Colonic mucosa (tissue), 4 donors: Measurements from ENCODE around the gene ZBTB2. TPM values are rescaled to one million over a fixed set of nuclear protein-coding genes. Genes with fewer than 3 reads are reported as not detected.

Experiments
- DNase-seq: peaks from one replicate; pipeline ENCODE4 v3.0.0-alpha.2; 2020
- H3K27ac ChIP-seq: fragments of 200-600 bp; one replicate; pipeline ENCODE4 v1.8.0; 2021
- H3K27me3 ChIP-seq: fragments of 200-600 bp; one replicate; pipeline ENCODE4 v1.8.0; 2021
- H3K36me3 ChIP-seq: fragments of 200-600 bp; one replicate; pipeline ENCODE4 v1.8.0; 2021
- H3K4me1 ChIP-seq: fragments of 200-600 bp; one replicate; pipeline ENCODE4 v1.8.0; 2021; ENCODE audit warnings: mild to moderate bottlenecking
- H3K4me3 ChIP-seq: fragments of 200-600 bp; one replicate; pipeline ENCODE4 v1.8.0; 2021
- H3K9ac ChIP-seq, 2 donors: one replicate each; pipeline ENCODE4 v1.7.0; 2013; ENCODE audit warnings: control low read depth in 2 of 2, low read depth in 2 of 2, low read length in 2 of 2
- H3K9me3 ChIP-seq: fragments of 200-600 bp; one replicate; pipeline ENCODE4 v1.8.0; 2021
- intact Hi-C: fragments of 100-400 bp; cut with DNase I; formaldehyde crosslinking; loops from one replicate; pipeline ENCODE4 v1.14.1; 2022
- total RNA-seq, 2 donors: library from RNA; stranded (reverse); fragmentation: NEBNext Ultra II Directional in 1 of 2; extraction: Animal tissue kit (Norgen Biotek cat#: 25700) in 1 of 2; gene quantifications; one replicate each; pipeline ENCODE4 v1.2.1, GENCODE V29; 2021
- TF ChIP-seq, protein P1 (sequence below): fragments of 200-600 bp; IDR thresholded peaks from one replicate; pipeline ENCODE4 v1.8.0; 2022; ENCODE audit warnings: antibody characterized with exemption, mild to moderate bottlenecking
- donor health status: healthy.
- donor health status: DM: no; HTN: no; CAD: no.
- donor health status: DM: no; HTN: no; CAD: no.

The ZBTB2 gene
- total RNA-seq, 2 donors from 2014 or later: 9.6 to 13.7 TPM

DNA sequence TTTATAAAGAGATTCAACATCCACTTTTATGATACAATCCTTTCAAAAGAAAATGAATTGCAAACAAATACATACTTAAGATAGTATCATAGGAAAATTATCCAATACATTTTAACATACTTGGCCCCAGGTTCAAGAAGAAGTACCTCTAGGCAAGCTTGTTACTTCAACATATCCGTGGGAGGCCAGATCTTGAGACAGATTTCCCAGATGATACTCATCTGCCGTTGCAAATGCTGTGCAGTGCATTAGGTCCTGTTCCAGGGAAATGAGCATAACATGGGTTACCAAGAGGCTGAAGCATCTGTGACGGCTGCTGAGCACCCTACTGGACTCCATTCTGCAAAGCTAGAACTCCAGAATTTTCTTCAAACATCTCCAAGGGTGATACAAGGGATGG, 44.9 kb upstream of the ZBTB2 start:
- no peaks in the 10 kb centered on the region for H3K9me3 ChIP-seq
- no peak overlapping the region for H3K27ac ChIP-seq
- H3K36me3 ChIP-seq: no peaks in the 10 kb centered on the region
- intact Hi-C loops: no loop called here
- H3K4me3 ChIP-seq: no peak overlapping the region
- DNase-seq: no peak
- no peaks in the 10 kb centered on the region for H3K27me3 ChIP-seq
- no peak overlapping the region for H3K9ac ChIP-seq
- TF ChIP-seq, protein P1, sequence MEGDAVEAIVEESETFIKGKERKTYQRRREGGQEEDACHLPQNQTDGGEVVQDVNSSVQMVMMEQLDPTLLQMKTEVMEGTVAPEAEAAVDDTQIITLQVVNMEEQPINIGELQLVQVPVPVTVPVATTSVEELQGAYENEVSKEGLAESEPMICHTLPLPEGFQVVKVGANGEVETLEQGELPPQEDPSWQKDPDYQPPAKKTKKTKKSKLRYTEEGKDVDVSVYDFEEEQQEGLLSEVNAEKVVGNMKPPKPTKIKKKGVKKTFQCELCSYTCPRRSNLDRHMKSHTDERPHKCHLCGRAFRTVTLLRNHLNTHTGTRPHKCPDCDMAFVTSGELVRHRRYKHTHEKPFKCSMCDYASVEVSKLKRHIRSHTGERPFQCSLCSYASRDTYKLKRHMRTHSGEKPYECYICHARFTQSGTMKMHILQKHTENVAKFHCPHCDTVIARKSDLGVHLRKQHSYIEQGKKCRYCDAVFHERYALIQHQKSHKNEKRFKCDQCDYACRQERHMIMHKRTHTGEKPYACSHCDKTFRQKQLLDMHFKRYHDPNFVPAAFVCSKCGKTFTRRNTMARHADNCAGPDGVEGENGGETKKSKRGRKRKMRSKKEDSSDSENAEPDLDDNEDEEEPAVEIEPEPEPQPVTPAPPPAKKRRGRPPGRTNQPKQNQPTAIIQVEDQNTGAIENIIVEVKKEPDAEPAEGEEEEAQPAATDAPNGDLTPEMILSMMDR: no peak
- H3K4me1 ChIP-seq: no peaks in the 10 kb centered on the region

DNA sequence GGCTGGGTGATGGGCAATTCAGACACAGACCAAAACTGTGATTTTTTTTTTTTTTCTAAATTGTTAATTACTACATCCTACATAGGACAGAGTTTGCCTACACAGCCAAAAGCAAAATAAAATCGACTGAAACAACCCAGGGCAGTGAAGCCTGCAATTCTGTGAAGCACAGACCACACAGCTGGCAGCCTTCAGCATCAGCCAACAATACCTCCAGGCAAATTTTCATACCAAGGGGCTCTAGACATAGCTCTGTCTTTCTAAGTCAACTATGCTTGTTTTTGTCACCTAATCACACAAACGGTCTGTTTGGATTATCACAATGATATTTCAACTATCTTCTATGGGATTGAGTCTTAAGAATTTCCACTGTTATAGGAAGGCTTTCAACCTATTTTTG, 43.0 kb upstream of the ZBTB2 start:
- H3K9ac ChIP-seq: no peak overlapping the region
- TF ChIP-seq, protein P1: no peak
- H3K27ac ChIP-seq: no peak overlapping the region
- intact Hi-C loops: no loop called here
- H3K27me3 ChIP-seq: no peaks in the 10 kb centered on the region
- peaks cover 4% of the 10 kb centered on the region for H3K36me3 ChIP-seq
- DNase-seq: no peak
- no peaks in the 10 kb centered on the region for H3K9me3 ChIP-seq
- H3K4me1 ChIP-seq: no peaks in the 10 kb centered on the region
- H3K4me3 ChIP-seq: no peak overlapping the region

DNA sequence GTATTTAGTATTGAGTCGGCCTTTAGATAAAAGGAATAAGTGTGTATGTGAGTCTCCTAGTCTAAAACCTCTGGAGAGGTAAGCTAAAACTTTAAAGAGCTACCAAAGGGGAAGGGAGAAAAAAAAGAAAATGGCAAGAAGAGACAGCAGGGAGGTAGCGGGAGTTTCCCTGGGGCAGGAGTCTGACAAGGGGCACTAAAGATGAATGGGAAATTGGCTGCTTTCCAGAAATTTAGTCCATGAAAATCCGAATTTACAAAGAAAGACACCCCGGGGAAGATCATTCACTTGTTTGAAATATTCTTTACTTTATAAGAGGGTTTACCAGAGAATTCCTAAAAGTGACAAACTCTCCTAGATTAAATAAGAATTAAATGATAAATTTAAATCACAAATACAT, 41.3 kb upstream of the ZBTB2 start:
- intact Hi-C loops: no loop called here
- DNase-seq: no peak
- Histone ChIP-seq H3K9ac (no peak overlapping the region), H3K4me1 (no peaks in the 10 kb centered on the region), H3K27me3 (no peaks in the 10 kb centered on the region), H3K9me3 (no peaks in the 10 kb centered on the region), H3K4me3 (no peak overlapping the region), H3K36me3 (peaks cover 4% of the 10 kb centered on the region), H3K27ac (no peak overlapping the region)
- TF ChIP-seq, protein P1: no peak

DNA sequence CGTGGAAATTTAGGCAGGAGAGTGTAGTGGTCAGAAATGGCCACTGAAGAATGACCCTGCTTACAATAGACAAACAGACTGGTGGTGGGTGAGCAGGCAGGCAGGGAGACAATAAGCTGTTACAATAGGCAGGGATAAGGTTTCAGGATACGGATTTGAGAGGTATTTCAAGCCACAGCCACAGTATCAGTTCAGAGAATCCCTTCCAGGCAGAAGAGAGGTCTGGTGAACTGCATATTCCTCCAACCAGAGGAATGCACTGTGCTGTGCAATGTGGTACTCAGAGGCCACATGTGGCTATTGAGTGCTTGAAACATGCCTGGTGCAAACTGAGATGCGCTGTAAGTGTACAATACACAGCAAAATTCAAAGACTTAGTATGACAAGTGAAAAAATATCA, 40.0 kb upstream of the ZBTB2 start:
- TF ChIP-seq, protein P1: no peak
- no peaks in the 10 kb centered on the region for H3K27me3 ChIP-seq
- no peak overlapping the region for H3K9ac ChIP-seq
- H3K4me3 ChIP-seq: no peak overlapping the region
- H3K27ac ChIP-seq: no peak overlapping the region
- H3K4me1 ChIP-seq: no peaks in the 10 kb centered on the region
- H3K36me3 ChIP-seq: peaks cover 4% of the 10 kb centered on the region
- no peaks in the 10 kb centered on the region for H3K9me3 ChIP-seq
- no peak for DNase-seq
- intact Hi-C loops: no loop called here

DNA sequence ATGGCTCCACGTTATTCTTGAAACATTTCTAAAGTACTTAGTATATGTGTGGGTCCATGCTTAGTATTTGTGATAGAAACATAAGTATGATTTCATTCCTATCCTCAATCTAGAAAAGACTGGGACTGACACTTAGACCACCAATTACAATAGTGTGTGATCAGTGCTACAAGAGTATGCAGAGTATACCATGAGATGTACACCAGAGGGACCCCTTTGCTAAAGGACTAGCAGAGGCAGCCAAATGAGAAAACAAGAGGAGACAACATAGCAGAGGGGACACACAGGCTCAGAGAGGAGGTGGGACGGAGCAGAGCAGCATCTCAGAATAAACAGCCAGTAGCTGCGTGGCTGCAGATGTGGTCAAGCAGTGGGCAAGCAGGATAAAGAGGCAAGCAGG, 39.5 kb upstream of the ZBTB2 start:
- no peak for DNase-seq
- no peak overlapping the region for H3K4me3 ChIP-seq
- H3K4me1 ChIP-seq: no peaks in the 10 kb centered on the region
- peaks cover 4% of the 10 kb centered on the region for H3K36me3 ChIP-seq
- H3K27ac ChIP-seq: no peak overlapping the region
- TF ChIP-seq, protein P1: no peak
- H3K9me3 ChIP-seq: no peaks in the 10 kb centered on the region
- no peaks in the 10 kb centered on the region for H3K27me3 ChIP-seq
- intact Hi-C loops: no loop called here
- no peak overlapping the region for H3K9ac ChIP-seq
